Measurements from ENCODE around the gene TRAF3.

Gene TRAF3

GRCh38 chr14:102897299-102898027, 120.2 kb downstream of the TRAF3 start:
- DNase-seq: no peak

GRCh38 chr14:102898298-102898697, 121.0 kb downstream of the TRAF3 start:
- DNase-seq: no peak

- no peak for DNase-seq
Observed at GRCh38 chr14:102898776-102899515, 121.7 kb downstream of the TRAF3 start.

- no peak for DNase-seq
Observed at GRCh38 chr14:102899516-102899900, 122.3 kb downstream of the TRAF3 start.

GRCh38 chr14:102900631-102901571, 123.7 kb downstream of the TRAF3 start:
- DNase-seq: no peak

GRCh38 chr14:102901633-102902032, 124.4 kb downstream of the TRAF3 start:
- no peak for DNase-seq

GRCh38 chr14:102902086-102902485, 124.8 kb downstream of the TRAF3 start:
- no peak for DNase-seq

GRCh38 chr14:102902523-102903247, 125.4 kb downstream of the TRAF3 start:
- DNase-seq: no peak

- no peak for DNase-seq
Observed at GRCh38 chr14:102903248-102903888, 126.1 kb downstream of the TRAF3 start.

- no peak for DNase-seq
Observed at GRCh38 chr14:102903889-102904512, 126.8 kb downstream of the TRAF3 start.

GRCh38 chr14:102905116-102906108, 128.2 kb downstream of the TRAF3 start:
- DNase-seq: no peak

- DNase-seq: no peak
Observed at GRCh38 chr14:102906616-102907302, 129.5 kb downstream of the TRAF3 start.

GRCh38 chr14:102907303-102907844, 130.1 kb downstream of the TRAF3 start:
- no peak for DNase-seq

GRCh38 chr14:102907980-102908730, 130.9 kb downstream of the TRAF3 start:
- DNase-seq: no peak

- DNase-seq: no peak
Observed at GRCh38 chr14:102908766-102909455, 131.7 kb downstream of the TRAF3 start.

- DNase-seq: no peak
Observed at GRCh38 chr14:102909462-102909861, 132.2 kb downstream of the TRAF3 start.

GRCh38 chr14:102909911-102910310, 132.7 kb downstream of the TRAF3 start:
- DNase-seq: no peak

- no peak for DNase-seq
Observed at GRCh38 chr14:102910442-102910841, 133.2 kb downstream of the TRAF3 start.

Data from right forelimb (tissue), 1 donor.